Effector memory CD8-positive, alpha-beta T cell (primary cell): Measurements from ENCODE around the gene C18orf32.
"Not testable (repeated sequence)": the region's sequence is repeated elsewhere in the genome, so short reads cannot be mapped to it uniquely, and the experiment has no call there.

Source experiments
- ATAC-seq: fragments of 150-1000 bp; cut with Tn5 transposase; replicated peaks from 2 replicates; pipeline ENCODE4 v1.10.0; 2021; ENCODE audit warnings: mild to moderate bottlenecking, moderate library complexity
- DNase-seq, 3 experiments: peaks; one replicate each; pipeline ENCODE4 v3.0.0; 2021
- H3K27ac Mint-ChIP-seq, 2 donors: one replicate each; pipeline ENCODE4 v1.8.0; 2022; ENCODE audit warnings: mild to moderate bottlenecking in 2 of 2, mixed read lengths in 2 of 2, moderate library complexity in 2 of 2
- H3K27me3 Mint-ChIP-seq, 2 donors: one replicate each; pipeline ENCODE4 v1.8.0; 2022; ENCODE audit warnings: mixed read lengths in 2 of 2
- H3K36me3 Mint-ChIP-seq: one replicate; pipeline ENCODE4 v1.8.0; 2022; ENCODE audit warnings: mild to moderate bottlenecking, moderate library complexity, mixed read lengths; ENCODE audit not compliant: insufficient read depth
- H3K4me1 Mint-ChIP-seq, 2 donors: one replicate each; pipeline ENCODE4 v1.8.0; 2022; ENCODE audit warnings: low read depth in 2 of 2, mixed read lengths in 2 of 2
- H3K4me3 Mint-ChIP-seq, 2 donors: one replicate each; pipeline ENCODE4 v1.8.0; 2022; ENCODE audit warnings: mild to moderate bottlenecking in 2 of 2, mixed read lengths in 2 of 2, moderate library complexity in 2 of 2
- H3K9me3 Mint-ChIP-seq, 2 donors: one replicate each; pipeline ENCODE4 v1.8.0; 2022; ENCODE audit warnings: mixed read lengths in 2 of 2
- total RNA-seq, 9 experiments: gene quantifications; one replicate each; lab custom pipeline; 2026; lab: John Stamatoyannopoulos, UW

Gene C18orf32
- total RNA-seq, result 2.7 to 13.9 (median 4.8) reads per million in 9 experiments

DNA sequence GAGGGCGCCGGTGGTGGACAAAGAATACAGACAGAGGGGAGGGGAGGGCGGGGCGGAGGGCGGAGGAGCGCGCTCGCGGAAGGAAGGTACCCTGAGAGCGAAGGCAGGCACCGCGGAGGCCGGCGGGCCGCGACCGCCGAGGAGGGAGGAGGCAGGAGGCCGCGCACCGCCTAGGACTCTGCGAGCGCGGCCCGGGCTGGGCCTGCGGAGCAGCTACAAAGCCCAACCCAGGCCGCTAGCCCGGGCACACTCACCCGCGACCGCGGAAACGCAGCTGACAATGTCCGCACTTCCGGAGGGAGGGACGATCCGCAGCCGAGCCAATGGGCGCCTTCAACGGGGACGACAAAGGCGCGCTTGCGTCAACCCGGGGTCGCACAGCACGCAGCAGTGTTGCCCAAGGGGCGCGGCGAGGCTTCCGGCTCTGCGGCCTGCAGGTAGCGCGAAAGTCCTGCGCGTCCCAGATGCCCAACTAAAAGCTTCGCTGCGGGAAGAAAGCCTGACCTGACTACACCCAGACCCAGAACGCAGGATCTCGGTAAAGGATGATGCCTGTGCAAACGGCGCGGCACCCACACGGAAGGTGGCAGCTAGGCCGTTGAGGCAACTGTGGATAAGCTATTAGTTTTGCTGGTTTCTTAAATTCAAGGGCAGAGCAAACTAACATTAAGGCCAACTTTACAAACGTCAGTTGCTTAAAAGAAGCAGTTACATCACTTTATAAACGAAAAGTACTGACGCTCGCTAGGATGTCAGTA lies at the start of gene C18orf32:
C18orf32 (minus strand) TSS at position 282 of the 758 bp plus-strand sequence. CDS start 3,486 bp downstream, outside the sequence.
- H3K4me1 Mint-ChIP-seq, result peaks cover 35 to 53% of the 10 kb centered on the region in 2 donors
- peak; percentile 87 for ATAC-seq
- H3K27me3 Mint-ChIP-seq, result no peaks in the 10 kb centered on the region
- no peaks in the 10 kb centered on the region for H3K9me3 Mint-ChIP-seq
- H3K4me3 Mint-ChIP-seq, result peak within 1 kb of the TSS; percentile 79 to 88
- H3K27ac Mint-ChIP-seq, result peak within 1 kb of the TSS; percentile 84 to 96
- peaks cover 71% of the 10 kb centered on the region for H3K36me3 Mint-ChIP-seq
- DNase-seq, result peak; percentile 94 to 95 (median 94)

DNA sequence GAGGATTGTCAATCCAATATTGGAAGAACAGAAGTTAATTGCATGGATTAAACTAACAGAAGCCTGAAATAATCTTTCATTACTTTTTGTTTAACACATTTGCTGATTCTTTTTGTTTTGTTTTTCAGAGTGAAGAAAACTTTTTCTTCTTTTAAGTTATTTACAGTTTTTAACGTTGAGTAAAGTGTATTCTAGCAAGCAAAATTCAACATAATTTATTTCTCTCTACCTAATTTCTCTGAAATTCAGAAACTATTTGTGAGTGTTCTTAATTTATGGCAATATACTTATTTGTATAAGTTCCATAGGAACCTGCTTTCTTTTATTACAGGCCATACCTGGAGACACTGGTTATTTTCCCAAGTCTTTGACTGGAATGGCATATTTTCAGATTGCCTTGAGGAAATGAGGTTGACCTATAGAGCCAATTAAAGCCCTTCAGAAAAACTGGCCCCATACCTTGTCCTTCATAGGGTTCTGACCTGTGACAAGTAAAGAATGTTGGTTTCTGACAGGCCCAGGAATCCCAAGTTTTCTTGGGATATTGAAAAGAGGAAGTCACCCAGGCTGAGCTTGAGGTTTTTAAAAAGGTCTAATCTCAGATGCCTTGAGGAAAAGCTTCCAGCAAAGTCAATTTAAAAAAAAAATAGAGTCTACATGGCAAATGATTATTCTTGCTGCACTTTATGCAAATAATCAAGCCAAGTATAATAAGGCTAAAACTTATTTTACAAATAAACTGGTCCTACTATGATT lies 48.0 kb upstream of the C18orf32 start:
- ATAC-seq (no peak), DNase-seq (no peak)
- H3K36me3 Mint-ChIP-seq, result no peaks in the 10 kb centered on the region
- H3K27me3 Mint-ChIP-seq, result peaks cover 0 to 8% of the 10 kb centered on the region in 2 donors
- no peaks in the 10 kb centered on the region for H3K9me3 Mint-ChIP-seq
- no peak overlapping the region for H3K4me3 Mint-ChIP-seq
- no peaks in the 10 kb centered on the region for H3K4me1 Mint-ChIP-seq
- no peak overlapping the region for H3K27ac Mint-ChIP-seq

DNA sequence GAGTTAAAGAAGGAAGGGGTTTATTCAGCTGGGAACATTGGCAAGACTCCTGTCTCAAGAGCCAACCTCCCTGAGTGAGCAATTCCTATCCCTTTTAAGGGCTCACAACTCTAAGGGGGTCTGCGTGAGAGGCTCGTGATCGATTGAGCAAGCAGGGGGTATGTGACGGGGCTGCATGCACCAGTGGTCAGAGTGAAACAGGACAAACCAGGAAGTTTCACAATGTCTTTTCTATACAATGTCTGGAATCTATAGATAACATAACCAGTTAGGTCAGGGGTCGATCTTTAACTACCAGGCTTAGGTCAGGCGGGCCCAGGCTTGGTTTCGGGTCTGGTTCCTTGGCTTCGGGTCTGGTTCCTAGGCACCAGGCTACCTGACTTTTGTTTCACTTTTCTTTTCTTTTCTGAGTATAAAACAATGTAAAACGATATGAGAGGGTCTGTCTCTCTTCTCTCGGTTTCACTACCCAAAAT lies 44.7 kb upstream of the C18orf32 start:
- peak overlapping the region in 1 of 2 donors; percentile 20 for H3K27ac Mint-ChIP-seq
- H3K4me1 Mint-ChIP-seq, result no peaks in the 10 kb centered on the region
- DNase-seq (no peak), ATAC-seq (no peak)
- H3K36me3 Mint-ChIP-seq, result no peaks in the 10 kb centered on the region
- no peak overlapping the region for H3K4me3 Mint-ChIP-seq
- H3K9me3 Mint-ChIP-seq, result no peaks in the 10 kb centered on the region
- peaks cover 5 to 17% of the 10 kb centered on the region in 2 donors for H3K27me3 Mint-ChIP-seq

DNA sequence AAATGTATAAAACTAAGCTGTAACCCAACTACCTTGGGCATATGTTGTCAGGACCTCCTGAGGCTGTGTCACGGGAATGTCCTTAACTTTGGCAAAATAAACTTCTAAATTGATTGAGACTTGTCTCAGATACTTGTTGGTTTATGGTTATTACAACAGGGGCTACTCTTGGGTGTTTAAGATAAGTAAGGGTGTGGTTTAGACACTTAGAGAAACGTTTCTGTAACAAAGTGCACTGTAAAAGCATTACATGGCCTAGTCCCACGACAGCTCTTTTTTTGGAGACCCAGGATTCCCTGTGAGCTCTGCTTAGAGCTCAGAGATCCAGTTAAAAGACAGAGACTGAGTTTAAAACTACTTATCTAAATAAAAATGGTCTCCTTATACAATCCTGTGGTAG lies 42.6 kb upstream of the C18orf32 start:
- Mint-ChIP-seq H3K27me3 (peaks cover 5 to 17% of the 10 kb centered on the region in 2 donors), H3K36me3 (no peaks in the 10 kb centered on the region), H3K4me1 (no peaks in the 10 kb centered on the region), H3K9me3 (no peaks in the 10 kb centered on the region), H3K4me3 (no peak overlapping the region), H3K27ac (no peak overlapping the region)
- no peak for DNase-seq
- no peak for ATAC-seq

DNA sequence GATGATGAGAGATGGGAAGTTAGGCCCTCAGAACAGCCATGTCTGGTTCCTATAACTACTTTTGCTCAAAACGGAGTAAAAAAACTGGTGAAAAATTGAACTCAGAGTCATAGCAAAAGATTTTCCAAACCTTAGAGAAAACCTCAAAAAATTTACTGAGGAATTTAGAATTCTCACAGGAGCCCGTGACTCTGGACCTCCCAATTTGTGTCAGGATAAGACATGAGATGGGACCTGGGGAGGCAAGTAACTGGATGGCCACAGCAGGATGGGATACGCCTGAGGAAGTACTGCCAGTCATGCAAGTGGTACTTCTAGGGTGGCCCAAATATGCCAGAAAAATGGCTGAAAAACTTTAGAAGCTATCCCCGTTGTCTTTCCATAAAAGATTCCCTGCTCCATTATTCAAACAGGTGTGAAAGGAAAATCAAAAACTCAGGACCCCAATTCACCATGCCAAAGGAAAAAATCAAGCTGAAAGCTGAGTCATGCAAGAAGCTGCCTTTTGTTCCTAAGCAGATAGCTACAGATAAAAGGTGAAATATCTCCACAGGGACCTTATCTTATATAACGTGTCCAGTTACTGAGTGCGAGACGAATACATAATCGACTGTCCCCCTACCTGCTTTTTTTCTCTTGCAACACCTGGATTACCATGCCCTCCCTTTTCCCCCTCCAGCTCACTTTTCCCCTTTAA lies 40.7 kb upstream of the C18orf32 start:
- H3K9me3 Mint-ChIP-seq, result no peaks in the 10 kb centered on the region
- DNase-seq, result no peak
- H3K4me3 Mint-ChIP-seq, result no peak overlapping the region
- ATAC-seq, result no peak
- H3K27me3 Mint-ChIP-seq, result peaks cover 5 to 17% of the 10 kb centered on the region in 2 donors
- no peaks in the 10 kb centered on the region for H3K36me3 Mint-ChIP-seq
- H3K4me1 Mint-ChIP-seq, result no peaks in the 10 kb centered on the region
- no peak overlapping the region for H3K27ac Mint-ChIP-seq

GRCh38 chr18:49525981-49526380 lies 38.9 kb upstream of the C18orf32 start:
- no peak for DNase-seq

GRCh38 chr18:49524951-49525350 lies 37.9 kb upstream of the C18orf32 start:
- H3K4me3 Mint-ChIP-seq, result no peak overlapping the region
- H3K9me3 Mint-ChIP-seq, result no peaks in the 10 kb centered on the region
- H3K36me3 Mint-ChIP-seq, result no peaks in the 10 kb centered on the region
- DNase-seq (no peak), ATAC-seq (no peak)
- H3K27ac Mint-ChIP-seq, result no peak overlapping the region
- H3K27me3 Mint-ChIP-seq, result peaks cover 5 to 8% of the 10 kb centered on the region in 2 donors
- no peaks in the 10 kb centered on the region for H3K4me1 Mint-ChIP-seq

More at GRCh38 chr18:49525981-49526380, 38.9 kb upstream of the C18orf32 start:
- H3K27ac Mint-ChIP-seq, result no peak overlapping the region
- H3K27me3 Mint-ChIP-seq, result peaks cover 5 to 17% of the 10 kb centered on the region in 2 donors
- H3K4me1 Mint-ChIP-seq, result no peaks in the 10 kb centered on the region
- H3K36me3 Mint-ChIP-seq, result no peaks in the 10 kb centered on the region
- no peak for ATAC-seq
- H3K9me3 Mint-ChIP-seq, result no peaks in the 10 kb centered on the region
- H3K4me3 Mint-ChIP-seq, result no peak overlapping the region

- H3K27me3 Mint-ChIP-seq, result peaks cover 5 to 6% of the 10 kb centered on the region in 2 donors
- ATAC-seq (no peak), DNase-seq (no peak)
- H3K4me3 Mint-ChIP-seq, result no peak overlapping the region
- no peak overlapping the region for H3K27ac Mint-ChIP-seq
- no peaks in the 10 kb centered on the region for H3K9me3 Mint-ChIP-seq
- H3K4me1 Mint-ChIP-seq, result no peaks in the 10 kb centered on the region
- no peaks in the 10 kb centered on the region for H3K36me3 Mint-ChIP-seq
These were observed 37.3 kb upstream of the C18orf32 start for GRCh38 chr18:49524349-49524748.

DNA sequence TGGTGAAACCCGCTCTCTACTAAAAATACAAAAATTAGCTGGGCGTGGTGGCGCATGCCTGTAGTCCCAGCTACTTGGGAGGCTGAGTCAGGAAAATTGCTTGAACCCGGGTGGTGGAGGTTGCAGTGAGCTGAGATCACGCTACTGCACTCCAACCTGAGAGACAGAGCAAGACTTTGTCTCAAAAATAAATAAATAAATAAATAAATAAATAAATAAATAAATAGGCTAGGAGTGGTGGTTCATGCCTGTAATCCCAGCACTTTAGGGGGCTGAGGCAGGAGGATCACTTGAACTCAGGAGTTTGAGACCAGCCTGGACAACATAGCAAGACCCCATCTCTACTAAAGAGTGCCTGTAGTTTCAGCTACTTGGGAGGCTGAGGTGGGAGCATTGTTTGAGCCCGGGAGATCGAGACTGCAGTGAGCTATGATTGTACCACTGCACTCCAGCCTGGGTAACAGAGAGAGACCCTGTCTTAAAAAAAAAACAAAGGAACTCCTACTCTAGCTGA lies 36.6 kb upstream of the C18orf32 start:
- H3K36me3 Mint-ChIP-seq, DNase-seq, ATAC-seq, H3K27ac Mint-ChIP-seq, H3K9me3 Mint-ChIP-seq, H3K4me3 Mint-ChIP-seq, H3K4me1 Mint-ChIP-seq: not testable (repeated sequence)
- H3K27me3 Mint-ChIP-seq, result peaks cover 3 to 10% of the 10 kb centered on the region in 2 donors

- Mint-ChIP-seq H3K27me3 (peaks cover 0 to 19% of the 10 kb centered on the region in 2 donors), H3K9me3 (no peaks in the 10 kb centered on the region), H3K36me3 (no peaks in the 10 kb centered on the region), H3K4me3 (no peak overlapping the region), H3K4me1 (no peaks in the 10 kb centered on the region), H3K27ac (no peak overlapping the region)
- ATAC-seq (no peak), DNase-seq (no peak)
These were observed 34.3 kb upstream of the C18orf32 start for GRCh38 chr18:49521216-49521835.

GRCh38 chr18:49520661-49521145 lies 33.7 kb upstream of the C18orf32 start:
- H3K27me3 Mint-ChIP-seq, result peaks cover 0 to 19% of the 10 kb centered on the region in 2 donors
- H3K36me3 Mint-ChIP-seq, result no peaks in the 10 kb centered on the region
- no peaks in the 10 kb centered on the region for H3K9me3 Mint-ChIP-seq
- H3K27ac Mint-ChIP-seq, result no peak overlapping the region
- DNase-seq (no peak), ATAC-seq (no peak)
- H3K4me3 Mint-ChIP-seq, result no peak overlapping the region
- no peaks in the 10 kb centered on the region for H3K4me1 Mint-ChIP-seq

DNA sequence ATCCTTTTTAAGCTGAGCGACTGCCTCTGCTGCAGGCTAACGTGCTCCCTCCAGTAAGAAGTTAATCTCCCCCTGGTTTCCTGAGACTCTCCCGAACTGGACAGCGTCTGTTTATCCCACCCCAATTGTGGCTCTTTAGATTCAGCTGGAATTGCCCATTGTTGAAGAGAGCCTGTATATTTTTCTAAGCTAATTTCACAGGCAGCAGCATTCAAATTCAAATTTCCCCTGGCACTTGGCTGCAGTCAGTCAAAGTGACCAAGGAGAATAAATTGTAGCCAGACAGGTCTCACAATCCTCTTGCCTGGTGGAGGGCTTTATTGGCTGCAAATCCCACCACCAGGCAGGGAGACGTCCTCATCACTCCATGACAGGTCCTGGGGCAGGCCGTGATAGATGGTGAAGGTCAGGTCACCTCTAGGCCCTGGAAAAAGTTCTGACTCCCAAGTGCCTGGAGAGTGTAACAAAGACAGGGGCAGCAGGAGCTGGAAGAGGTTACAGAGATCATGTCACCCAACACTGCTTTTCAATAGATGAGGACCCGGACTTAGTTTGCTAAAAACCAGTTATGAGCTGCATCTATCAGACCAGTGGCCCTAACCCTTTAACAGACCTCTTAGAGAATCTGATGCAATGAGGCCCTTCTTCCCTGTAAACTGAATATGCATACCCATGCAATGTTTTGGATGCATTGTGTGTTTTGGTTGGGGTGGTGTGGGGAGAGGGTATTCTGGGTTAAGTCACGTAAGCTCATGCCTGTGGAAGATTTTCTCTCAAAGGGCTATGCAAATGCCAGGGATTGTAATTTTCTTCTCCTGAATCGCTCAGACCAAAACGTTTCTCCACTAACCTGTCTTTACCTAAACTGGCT lies 32.3 kb upstream of the C18orf32 start:
- Mint-ChIP-seq H3K27me3 (peaks cover 0 to 19% of the 10 kb centered on the region in 2 donors), H3K9me3 (no peaks in the 10 kb centered on the region), H3K4me1 (no peaks in the 10 kb centered on the region), H3K27ac (no peak overlapping the region), H3K4me3 (no peak overlapping the region), H3K36me3 (no peaks in the 10 kb centered on the region)
- ATAC-seq, result no peak
- no peak for DNase-seq
